HG02571 (cell line): ENCODE data around the gene SH3YL1.

Experiments
- ATAC-seq: cut with Tn5 transposase; IDR thresholded peaks from one replicate; pipeline ENCODE4 v1.9.1; 2021; ENCODE audit warnings: mild to moderate bottlenecking, moderate library complexity; ENCODE audit not compliant: unreplicated experiment

SH3YL1 gene

DNA sequence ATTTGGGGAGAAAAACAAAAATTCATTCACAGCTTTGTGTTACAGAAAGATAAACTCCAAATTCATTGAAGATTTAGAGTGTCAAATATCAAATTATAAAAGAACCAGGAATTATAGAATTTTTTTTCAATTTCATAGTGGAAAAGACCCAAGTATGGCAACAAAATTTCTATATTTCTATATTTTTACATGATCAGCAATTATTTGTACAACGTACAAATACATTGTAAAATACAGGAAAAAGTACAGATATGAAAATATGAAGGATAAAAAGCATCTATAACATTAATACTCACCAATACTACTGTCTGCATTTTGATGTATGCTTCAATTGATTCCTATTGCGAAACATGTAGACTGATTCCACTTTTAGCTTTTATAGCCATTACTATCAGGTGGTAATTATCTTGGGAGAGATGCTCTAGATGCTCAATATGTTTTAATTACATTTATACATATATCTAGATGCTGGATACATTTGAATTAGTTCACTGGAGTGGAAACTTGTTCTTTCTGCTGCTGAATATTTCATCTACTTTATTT is 4.0 kb downstream of the SH3YL1 start:
- no peak for ATAC-seq

DNA sequence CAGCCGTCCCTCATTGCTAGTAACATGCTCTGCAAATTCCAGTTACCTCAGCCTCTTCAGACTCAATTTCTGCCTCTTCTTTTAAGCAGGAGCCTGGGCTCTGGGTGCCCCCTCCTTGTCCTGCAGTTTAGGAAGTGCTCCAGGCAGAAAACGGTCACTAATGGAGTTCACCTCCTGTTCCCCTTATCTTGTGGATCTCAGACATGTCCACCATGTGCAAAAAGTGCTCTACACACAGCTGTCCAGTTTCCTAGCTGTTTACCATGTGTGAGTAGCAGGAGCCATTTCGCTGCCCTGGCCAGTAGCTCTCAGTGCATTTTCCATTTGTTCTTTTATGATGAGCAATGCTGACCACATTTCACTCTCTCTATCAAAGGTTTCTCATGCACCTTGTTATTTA is 4.9 kb downstream of the SH3YL1 start:
- no peak for ATAC-seq

DNA sequence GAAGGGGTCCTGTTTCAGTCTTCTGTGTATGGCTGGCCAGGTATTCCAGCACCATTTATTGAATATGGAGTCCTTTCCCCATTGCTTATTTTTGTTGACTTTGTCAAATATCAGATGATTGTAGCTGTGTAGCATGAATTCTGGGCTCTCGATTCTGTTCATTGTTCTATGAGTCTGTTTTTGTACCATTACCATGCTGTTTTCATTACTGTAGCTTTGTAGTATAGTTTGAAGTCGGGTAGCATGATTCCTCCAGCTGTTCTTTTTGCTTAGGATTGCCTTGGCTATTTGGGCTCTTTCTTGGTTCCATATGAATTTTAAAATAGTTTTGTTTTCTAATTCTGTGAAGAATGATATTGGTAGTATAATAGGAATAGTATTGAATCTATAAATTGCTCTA is 6.0 kb downstream of the SH3YL1 start:
- no peak for ATAC-seq

DNA sequence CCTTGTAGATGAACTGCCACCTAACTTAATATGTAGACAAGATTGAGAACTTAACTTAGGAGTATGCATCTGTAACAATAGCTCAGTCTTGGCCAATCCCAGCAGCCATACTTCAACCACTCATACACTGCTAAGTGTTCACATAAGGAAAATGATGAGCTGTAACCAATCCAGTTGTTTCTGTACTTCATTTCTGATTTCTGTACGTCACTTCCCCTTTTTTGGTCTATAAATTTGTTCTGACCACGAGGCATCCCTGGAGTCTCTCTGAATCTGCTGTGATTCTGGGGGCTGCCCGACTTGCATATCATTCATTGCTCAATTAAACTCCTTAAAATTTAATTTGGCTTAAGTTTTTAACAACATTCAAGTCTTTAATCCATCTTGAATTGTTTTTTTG is 6.4 kb downstream of the SH3YL1 start:
- no peak for ATAC-seq

DNA sequence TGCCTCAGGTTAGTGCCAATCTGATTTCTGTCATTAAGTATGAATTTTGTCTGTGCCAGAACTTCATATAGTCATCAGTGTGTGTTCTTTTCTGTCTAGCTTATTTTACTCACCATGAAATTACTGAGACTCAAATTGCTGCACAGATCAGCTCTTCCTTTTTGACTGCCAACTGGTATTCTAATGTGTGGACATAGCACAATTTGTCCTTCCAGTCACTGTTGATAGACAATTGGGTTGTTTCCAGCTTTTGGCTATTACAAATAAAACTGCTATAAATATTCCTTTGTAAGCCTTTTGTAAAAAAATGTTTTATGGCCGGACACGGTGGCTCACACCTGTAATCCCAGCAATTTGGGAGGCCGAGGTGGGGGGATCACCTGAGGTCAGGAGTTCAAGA is 7.7 kb downstream of the SH3YL1 start:
- no peak for ATAC-seq

DNA sequence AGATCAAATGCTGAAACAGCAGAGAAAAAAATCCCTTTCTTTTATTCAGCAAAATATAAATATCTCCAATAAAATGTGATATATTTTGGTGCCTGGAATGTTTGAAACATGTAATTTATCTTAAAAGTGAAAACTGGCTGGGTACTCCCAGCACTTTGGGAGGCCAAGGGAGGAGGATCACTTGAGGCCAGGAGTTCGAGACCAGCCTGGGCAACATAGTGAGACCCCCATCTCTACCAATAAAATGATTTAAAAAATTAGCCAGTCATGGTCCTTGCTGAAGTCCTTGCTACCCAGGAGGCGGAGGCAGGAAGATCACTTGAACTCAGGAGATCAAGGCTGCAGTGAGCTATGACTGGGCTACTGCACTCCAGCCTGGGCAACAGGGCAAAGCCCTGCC is 8.6 kb downstream of the SH3YL1 start:
- no peak for ATAC-seq

DNA sequence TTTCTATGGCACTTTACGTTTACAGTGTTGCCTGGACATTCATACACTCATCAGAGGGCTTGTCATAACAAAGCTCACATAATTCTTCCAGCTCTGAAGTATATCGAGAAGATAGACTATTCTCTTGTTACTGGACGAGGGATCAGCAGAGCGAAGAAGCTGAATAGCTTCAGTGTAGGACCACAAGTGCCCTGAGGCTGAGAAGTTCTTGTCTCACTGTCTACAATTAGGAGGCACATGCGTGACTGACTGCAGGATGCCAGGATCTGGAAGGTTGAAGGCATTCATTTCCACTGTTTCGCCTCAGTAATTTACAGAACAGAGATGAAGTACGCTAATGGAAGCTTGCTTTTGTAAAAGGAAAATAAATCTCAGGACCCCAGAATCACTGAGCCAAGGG is 9.6 kb downstream of the SH3YL1 start:
- ATAC-seq, result no peak

DNA sequence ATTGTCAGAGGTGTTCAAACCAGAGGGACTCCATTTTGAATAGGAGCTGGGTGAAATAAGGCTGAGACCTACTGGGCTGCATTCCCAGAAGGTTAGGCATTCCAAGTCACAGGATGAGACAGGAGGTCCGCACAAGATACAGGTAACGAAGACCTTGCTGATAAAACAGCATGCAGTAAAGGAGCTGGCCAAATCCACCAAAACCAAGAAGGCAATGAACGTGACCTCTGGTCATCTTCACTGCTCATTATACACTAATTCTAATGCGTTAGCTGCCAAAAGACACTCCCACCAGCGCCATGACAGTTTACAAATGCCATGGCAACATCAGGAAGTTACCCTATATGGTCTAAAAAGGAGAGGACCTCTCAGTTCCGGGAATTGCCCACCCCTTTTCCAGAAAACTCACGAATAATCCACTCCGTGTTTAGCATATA is 10.6 kb downstream of the SH3YL1 start:
- ATAC-seq, result no peak

DNA sequence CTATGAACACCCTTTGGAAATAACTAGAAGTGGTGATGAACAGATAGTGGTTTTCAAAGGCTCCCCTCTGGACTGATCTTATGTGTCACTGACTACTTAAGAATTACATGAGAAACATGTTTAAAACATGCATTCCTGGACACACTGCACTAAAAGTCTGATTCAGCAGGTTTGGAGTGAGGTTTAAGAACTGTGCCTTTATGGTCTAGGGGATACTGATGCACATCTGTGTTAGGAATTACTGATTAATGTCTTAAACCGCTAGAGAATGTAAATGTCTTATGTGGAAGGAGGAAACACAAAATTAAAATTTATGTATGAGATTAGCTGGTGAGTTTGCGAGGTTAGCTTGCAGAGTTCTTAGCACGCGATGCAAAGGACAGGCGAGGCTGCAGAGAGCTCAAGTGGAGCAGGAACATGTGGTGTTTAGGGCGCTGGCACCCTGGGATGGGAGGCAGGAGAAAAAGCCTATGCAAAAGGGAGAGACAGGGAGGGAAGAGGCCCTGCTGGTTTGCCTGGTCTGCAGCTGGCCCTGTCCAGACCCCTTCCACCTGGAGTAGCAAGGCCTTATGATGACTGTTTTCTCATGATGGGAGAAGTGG is 11.7 kb downstream of the SH3YL1 start:
- no peak for ATAC-seq

DNA sequence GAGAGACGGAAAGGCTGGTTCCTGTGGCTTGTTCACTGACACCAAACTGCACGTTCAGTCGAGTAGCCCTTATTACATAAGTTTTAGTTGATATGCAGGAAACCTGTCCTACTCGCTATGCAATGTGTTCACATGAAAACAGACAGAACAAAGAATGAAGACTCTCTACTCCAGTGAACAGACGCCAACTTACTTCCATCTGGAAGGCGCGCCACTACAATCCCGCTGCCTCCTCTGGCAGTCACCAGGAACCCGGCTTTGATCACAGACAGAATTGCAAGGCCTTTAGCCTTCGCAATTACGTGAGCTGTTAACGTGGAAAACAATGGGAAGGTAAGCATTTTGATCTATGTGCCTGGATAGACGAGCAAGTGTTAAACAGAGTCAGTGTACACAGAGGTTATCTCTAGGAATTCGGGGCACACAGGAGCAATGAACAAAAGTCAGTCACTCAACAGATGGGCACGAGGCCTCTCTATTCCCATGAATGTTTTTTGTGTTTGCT is 14.2 kb downstream of the SH3YL1 start:
- no peak for ATAC-seq

DNA sequence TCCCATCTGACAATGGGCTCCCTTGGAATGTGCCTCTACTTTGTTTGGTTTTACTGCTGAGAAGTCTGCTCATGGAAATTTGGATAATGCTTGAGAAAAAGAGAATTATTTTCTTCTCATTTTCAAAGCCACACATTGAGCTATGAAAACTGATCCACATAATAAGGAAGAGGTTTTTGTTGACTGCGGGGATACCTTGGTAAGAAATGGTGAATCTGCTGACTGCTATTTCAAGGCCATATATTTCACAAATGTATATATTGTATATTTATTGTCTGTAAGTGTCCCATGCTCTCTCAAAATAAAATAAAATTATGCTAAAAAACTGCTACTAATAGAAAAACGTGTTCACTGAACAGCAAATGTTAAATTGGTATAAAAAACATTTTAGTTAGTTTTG is 15.1 kb downstream of the SH3YL1 start:
- ATAC-seq, result no peak

DNA sequence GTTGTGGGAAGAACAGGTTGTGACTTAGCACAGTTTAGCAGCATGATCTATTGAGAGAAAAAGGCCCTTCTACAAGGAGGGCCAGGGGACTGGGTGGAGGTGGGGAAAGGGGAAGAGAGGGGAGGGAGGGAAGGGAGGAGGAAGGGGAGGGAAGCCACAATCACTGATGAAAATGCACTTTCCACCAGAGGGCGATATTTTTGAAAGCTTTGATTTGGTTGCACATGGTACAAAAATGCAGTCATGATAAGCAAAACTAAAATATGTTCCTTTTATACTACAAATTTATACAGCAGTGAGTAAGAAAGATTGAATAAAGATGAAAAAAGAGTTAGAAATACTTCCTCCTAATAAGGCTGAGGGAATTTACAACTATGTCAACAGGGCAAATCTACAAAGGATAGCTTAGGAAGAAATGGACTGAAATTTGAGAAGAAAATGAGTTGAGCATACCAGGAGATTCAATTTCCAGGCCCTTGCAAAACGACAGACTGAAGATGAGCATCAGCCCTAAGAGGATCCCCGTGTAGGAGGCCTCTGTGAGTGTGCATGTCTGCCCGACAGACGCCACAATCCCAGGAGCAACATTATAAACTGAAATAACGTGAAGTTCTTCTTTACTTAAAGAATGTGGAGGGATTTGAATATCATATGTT is 17.2 kb downstream of the SH3YL1 start:
- no peak for ATAC-seq

DNA sequence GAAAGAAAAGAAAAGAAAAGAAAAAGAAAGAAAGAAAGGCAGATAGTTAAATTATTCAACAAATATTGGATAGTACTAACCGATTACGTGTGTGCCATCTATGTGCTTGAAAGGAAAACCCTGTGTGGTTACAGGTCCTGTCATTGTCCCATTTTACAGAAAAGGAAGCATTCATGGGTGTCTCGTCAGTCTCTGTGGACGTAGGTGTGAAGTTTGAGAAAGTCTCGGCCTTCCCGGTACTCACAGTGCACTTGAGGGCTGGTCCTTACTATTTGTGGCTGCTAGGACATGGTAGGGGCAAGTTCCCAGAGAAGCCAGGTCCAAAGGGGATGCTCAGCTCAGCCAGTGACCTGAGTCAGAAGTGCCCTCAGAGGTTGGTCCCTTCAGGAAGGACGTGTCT is 19.3 kb downstream of the SH3YL1 start:
- ATAC-seq, result no peak

DNA sequence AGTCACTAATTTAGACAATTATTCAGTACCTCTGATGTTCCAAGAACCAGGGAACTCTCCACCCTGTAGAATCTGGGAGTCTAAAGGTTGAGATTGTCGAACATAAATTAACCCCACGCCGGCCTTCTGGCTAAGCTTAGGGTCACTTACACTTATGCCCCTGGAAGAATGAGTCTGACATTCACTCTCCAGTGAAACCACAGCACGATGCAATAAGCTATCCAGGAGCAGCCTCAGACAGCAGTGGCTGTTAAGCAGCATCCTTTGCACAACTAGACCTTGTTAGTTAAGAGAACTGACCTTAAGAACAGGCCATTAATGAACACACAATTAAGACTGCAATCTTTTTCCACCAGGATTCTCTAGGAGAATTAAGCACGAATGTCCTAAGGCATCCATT is 25.0 kb downstream of the SH3YL1 start:
- no peak for ATAC-seq

DNA sequence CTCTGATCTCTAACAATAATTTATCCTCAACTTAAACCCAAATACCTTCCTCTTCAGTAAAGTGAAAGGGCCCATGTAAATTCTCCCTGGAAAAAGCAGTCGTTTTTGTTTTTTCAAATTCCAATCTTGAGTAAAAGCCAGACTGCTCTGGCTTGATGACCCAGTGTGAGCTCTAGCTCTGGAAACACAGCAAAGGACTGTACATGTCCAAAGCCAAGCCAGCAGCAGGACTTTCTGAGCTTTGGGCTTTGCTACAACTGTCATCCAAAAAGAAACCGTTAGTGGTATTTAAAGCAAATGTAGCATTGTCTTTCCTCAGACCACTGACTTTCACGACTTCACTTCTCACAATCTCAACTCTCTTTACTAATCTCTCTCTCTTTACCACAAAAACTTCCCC is 25.4 kb downstream of the SH3YL1 start:
- no peak for ATAC-seq

DNA sequence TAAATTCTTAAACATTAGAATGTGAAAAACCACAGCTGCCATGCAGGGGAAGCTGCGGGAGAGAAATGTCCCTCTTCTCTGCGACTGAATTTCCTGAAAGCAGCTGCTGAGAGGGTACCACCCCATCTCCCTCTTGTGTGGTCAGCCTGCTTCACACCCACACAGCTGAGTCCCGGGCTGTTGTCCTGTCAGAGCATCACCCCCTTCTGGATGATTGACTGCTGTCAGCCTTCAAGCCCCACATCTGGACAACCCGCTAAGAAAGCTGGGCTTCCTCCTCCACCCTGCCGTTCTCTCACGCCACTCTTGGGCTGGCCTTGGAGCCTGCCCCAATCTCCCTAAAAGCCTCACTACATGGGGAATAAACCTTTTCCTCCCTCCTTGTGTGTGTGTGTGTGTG is 26.0 kb downstream of the SH3YL1 start:
- ATAC-seq, result no peak

DNA sequence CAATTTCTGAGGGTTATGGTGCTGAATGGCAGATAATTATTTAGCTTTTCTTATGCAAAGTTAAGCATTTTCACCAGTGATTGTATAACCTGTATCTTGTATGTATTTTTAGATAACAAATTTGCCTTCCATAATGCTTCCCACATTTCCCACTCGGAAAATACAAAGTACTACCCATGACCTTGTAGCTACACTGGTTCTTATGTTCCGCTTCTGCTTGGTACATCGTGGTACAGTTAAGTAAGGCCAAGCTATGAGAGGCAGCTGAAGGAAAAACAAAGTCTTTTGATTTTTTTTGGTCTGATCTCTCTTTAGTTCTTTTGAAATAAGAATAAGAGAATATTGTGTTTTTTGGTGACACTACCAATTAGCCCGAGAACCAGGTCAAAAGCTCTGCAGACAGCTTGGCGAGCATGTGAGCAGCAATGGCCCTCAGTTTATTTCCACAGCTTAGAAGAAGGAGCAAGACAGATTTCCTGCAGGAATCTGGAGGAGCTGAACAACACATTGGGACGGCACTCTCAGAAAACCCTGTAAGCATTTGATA is 26.8 kb downstream of the SH3YL1 start:
- ATAC-seq, result no peak

DNA sequence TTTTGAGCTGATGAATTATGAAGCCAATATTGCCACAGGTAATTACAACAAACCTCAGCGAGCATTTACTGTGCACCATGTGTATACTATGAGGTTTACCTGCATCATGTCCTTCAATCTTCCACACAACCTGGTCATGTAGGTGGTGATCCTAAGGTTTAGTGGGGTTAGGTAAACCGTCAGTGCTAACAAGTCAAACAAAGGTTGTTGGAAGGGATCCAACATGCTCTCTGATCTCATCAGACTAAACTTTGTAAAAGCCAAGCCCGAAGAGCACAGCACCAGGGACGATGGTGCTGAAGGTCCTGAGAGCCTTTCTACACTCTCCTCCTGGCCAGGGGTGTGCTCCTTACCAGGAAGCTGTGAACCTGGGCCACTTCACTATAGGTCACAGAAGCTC is 29.4 kb downstream of the SH3YL1 start:
- ATAC-seq, result no peak

DNA sequence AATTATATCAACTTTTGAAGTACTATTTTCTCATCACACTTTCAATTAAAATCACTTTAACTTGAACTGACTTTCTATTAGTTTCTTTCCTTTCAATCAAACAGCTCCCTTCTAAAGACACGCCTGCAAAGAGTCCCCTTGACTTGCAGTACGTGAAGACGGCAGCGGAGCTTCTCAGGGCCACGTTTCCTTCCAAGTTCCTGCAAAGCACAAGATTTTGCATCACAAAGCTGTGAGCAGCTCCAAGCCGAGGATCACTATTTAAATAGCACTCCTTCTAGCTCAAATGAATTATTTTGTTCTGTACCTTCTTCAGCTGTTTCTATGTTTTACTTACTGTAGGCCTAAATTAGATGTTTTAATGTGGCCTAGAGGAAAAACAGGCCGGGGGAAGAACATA is 30.8 kb downstream of the SH3YL1 start:
- ATAC-seq, result no peak

DNA sequence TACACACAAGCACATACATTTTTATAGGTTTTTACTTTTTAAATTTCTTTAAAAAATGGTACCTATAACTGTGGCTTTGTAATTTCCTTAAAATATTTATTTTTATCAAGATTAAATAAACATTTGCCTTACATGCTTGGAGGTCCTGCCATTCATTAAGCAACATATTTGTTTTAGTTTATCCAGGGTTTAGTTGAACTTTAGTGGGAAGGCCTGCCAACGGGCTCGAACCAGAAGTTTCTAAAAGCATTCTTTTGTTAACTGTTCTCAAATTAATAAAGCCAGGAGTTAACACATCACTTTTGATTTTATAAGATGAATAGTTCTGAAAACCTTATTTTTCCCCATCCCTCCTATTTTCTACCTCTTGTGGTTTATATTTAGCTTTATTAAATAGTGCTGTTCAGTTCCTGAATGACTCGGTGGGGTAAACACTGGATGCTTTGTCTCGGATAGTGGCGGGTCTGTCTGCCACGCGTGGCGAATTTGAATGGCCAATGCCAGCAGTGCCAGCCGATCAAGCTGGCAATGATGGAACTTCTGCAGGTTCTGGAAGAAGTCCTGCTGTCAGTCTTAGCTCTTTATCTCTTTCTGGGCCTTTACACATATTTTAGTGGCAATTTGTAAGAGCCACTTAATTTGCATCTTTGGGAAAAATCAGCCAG is 32.2 kb downstream of the SH3YL1 start:
- ATAC-seq, result no peak

DNA sequence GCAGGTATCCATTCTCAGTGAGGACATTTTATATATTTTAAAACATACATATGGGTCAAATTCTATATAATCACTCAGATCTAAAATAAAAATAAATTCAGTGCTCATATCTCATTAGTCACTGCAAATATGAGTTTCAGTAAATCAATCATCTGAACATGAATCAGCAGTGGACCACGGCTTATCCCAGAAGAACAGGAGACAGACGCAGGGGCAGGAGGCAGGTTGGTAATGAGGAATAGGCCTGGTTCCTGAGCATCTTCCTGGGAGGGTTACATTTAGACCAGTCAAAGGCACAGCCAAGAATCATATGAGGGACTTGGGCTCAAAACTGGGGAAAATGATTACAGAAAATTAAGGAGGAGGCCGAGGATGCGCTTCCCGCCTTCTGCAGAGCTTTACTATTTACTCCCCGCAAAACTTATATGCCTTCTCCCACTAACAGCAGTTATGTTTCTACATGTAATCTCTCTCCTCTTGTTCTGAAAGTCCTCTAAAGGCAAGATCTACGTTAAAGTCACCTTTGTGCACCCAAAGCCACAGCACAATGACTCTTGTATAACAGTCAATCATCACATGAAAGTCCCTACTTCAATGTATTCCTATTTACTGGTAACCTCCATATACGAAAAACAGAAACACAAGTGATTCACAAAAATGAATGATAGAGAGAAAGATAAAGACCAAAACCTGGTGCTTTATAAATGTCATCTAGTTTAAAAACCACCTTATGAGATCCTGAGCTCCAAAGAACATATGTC is 35.1 kb downstream of the SH3YL1 start:
- ATAC-seq, result no peak
